Smooth muscle cell (in vitro differentiated cells): ENCODE results near the gene CLEC19A. TPM values are rescaled to one million over a fixed set of nuclear protein-coding genes. Genes with fewer than 3 reads are reported as not detected.

Experiments
- DNase-seq: peaks from one replicate; lab custom pipeline; 2025; ENCODE audit not compliant: unreplicated experiment; lab: John Stamatoyannopoulos, UW
- H2AFZ ChIP-seq: fragments of 200-600 bp; sonication (generic); 2 replicates; pipeline ENCODE4 v1.6.0; 2016; ENCODE audit warnings: antibody characterized with exemption, low read depth, mild to moderate bottlenecking
- H3F3A ChIP-seq: fragments of 200-600 bp; sonication (generic); 2 replicates; pipeline ENCODE4 v1.6.0; 2017; ENCODE audit warnings: antibody characterized with exemption, low read depth
- H3K27ac ChIP-seq: fragments of 200-600 bp; sonication (generic); 2 replicates; pipeline ENCODE4 v1.5.1; 2016; ENCODE audit warnings: low read depth, mild to moderate bottlenecking
- H3K27me3 ChIP-seq: fragments of 200-600 bp; sonication (generic); 2 replicates; pipeline ENCODE4 v1.6.1; 2016; ENCODE audit warnings: low read depth, mild to moderate bottlenecking
- H3K36me3 ChIP-seq: fragments of 200-600 bp; sonication (generic); 2 replicates; pipeline ENCODE4 v1.5.1; 2016; ENCODE audit warnings: low read depth
- H3K4me1 ChIP-seq: fragments of 200-600 bp; sonication (generic); 2 replicates; pipeline ENCODE4 v1.5.1; 2016; ENCODE audit warnings: low read depth
- H3K4me2 ChIP-seq: fragments of 200-600 bp; sonication (generic); 2 replicates; pipeline ENCODE4 v1.6.0; 2016; ENCODE audit warnings: mild to moderate bottlenecking
- H3K4me3 ChIP-seq: fragments of 200-600 bp; sonication (generic); 2 replicates; pipeline ENCODE4 v1.5.1; 2016; ENCODE audit warnings: mild to moderate bottlenecking
- H3K79me2 ChIP-seq: fragments of 200-600 bp; sonication (generic); 2 replicates; pipeline ENCODE4 v1.6.0; 2016; ENCODE audit warnings: low read depth, mild to moderate bottlenecking
- H3K9ac ChIP-seq: fragments of 200-600 bp; sonication (generic); 2 replicates; pipeline ENCODE4 v1.6.0; 2016; ENCODE audit warnings: low read depth
- H3K9me3 ChIP-seq: fragments of 200-600 bp; sonication (generic); replicated peaks from 2 replicates; pipeline ENCODE4 v1.5.1; 2016; ENCODE audit warnings: low read depth
- H4K20me1 ChIP-seq: fragments of 200-600 bp; sonication (generic); 2 replicates; pipeline ENCODE4 v1.6.0; 2016; ENCODE audit warnings: low read depth
- CTCF ChIP-seq: fragments of 200-600 bp; sonication (generic); IDR thresholded peaks from 2 replicates; pipeline ENCODE4 v1.5.1; 2017; ENCODE audit warnings: borderline replicate concordance, mild to moderate bottlenecking, antibody characterized with exemption; ENCODE audit not compliant: insufficient read depth, poor library complexity, severe bottlenecking
- WGBS: methylation state at CpG from one replicate; pipeline ENCODE4 v1.1.7; 2016; ENCODE audit warnings: low lambda C conversion rate; 5-methylcytosine and 5-hydroxymethylcytosine counted together
- polyA plus RNA-seq: library from polyadenylated mRNA; unstranded; fragments of >200 nt; fragmentation: Nextera tagmentation; extraction: Ambion mirVana; gene quantifications from 2 replicates; pipeline ENCODE4 v1.2.1, GENCODE V29; 2016
- total RNA-seq: library from RNA; depleted of rRNA; stranded (reverse); fragments of >200 nt; gene quantifications from 2 replicates; pipeline ENCODE4 v1.2.3, GENCODE V29; 2014

The CLEC19A gene
- not detected in 2 replicates for total RNA-seq
- polyA plus RNA-seq, result not detected in 2 replicates

- Histone ChIP-seq H3K4me1 (peaks cover 23% of the 10 kb centered on the region), H3K36me3 (no peaks in the 10 kb centered on the region), H3K4me3 (no peak within 1 kb of the TSS), H3K9me3 (no peaks in the 10 kb centered on the region), H4K20me1 (no peaks in the 10 kb centered on the region), H3F3A (no peaks in the 10 kb centered on the region), H3K79me2 (no peaks in the 10 kb centered on the region), H3K27me3 (no peaks in the 10 kb centered on the region), H3K4me2 (no peak within 1 kb of the TSS), H3K27ac (no peak within 1 kb of the TSS), H3K9ac (no peak within 1 kb of the TSS), H2AFZ (no peak within 1 kb of the TSS)
- no peak for DNase-seq
- 96% methylated on average over 2 of the region's 2 CpGs for WGBS
- TF ChIP-seq CTCF, result no peak
These were observed at the start of gene CLEC19A for GRCh38 chr16:19285431-19285830. Gene CLEC19A (plus strand): TSS chr16:19285731. CDS start chr16:19285852, 121 bp downstream.

GRCh38 chr16:19235886-19236285 is 49.6 kb upstream of the CLEC19A start:
- Histone ChIP-seq H3K36me3 (no peaks in the 10 kb centered on the region), H3K9me3 (no peaks in the 10 kb centered on the region), H3K4me1 (no peaks in the 10 kb centered on the region), H3K4me3 (no peak overlapping the region), H4K20me1 (no peaks in the 10 kb centered on the region), H3F3A (no peaks in the 10 kb centered on the region), H3K9ac (no peak overlapping the region), H3K27ac (no peak overlapping the region), H3K27me3 (no peaks in the 10 kb centered on the region), H3K4me2 (no peak overlapping the region), H3K79me2 (no peaks in the 10 kb centered on the region), H2AFZ (no peak overlapping the region)
- DNase-seq, result no peak
- TF ChIP-seq CTCF, result no peak
- 99% methylated on average over 4 of the region's 4 CpGs for WGBS

- no peak overlapping the region for H3K27ac ChIP-seq
- no peak overlapping the region for H3K4me2 ChIP-seq
- H3K36me3 ChIP-seq, result no peaks in the 10 kb centered on the region
- no peaks in the 10 kb centered on the region for H3K27me3 ChIP-seq
- no peak overlapping the region for H3K9ac ChIP-seq
- H3K4me1 ChIP-seq, result no peaks in the 10 kb centered on the region
- H3K4me3 ChIP-seq, result no peak overlapping the region
- no peak overlapping the region for H2AFZ ChIP-seq
- DNase-seq, result no peak
- H3K79me2 ChIP-seq, result no peaks in the 10 kb centered on the region
- no peaks in the 10 kb centered on the region for H3K9me3 ChIP-seq
- H3F3A ChIP-seq, result no peaks in the 10 kb centered on the region
- no peaks in the 10 kb centered on the region for H4K20me1 ChIP-seq
- no peak for TF ChIP-seq CTCF
- 88% methylated on average over 4 of the region's 4 CpGs for WGBS
These were observed 48.8 kb upstream of the CLEC19A start for GRCh38 chr16:19236561-19237209.

- no peak overlapping the region for H3K27ac ChIP-seq
- no peak for TF ChIP-seq CTCF
- DNase-seq, result no peak
- WGBS, result 94% methylated on average over 4 of the region's 4 CpGs
- no peaks in the 10 kb centered on the region for H3K4me1 ChIP-seq
- H3K27me3 ChIP-seq, result no peaks in the 10 kb centered on the region
- no peak overlapping the region for H3K4me3 ChIP-seq
- no peaks in the 10 kb centered on the region for H3K36me3 ChIP-seq
- H3K4me2 ChIP-seq, result no peak overlapping the region
- H3K9me3 ChIP-seq, result no peaks in the 10 kb centered on the region
- no peak overlapping the region for H2AFZ ChIP-seq
- no peaks in the 10 kb centered on the region for H3K79me2 ChIP-seq
- H3K9ac ChIP-seq, result no peak overlapping the region
- H4K20me1 ChIP-seq, result no peaks in the 10 kb centered on the region
- no peaks in the 10 kb centered on the region for H3F3A ChIP-seq
These were observed 47.1 kb upstream of the CLEC19A start for GRCh38 chr16:19238406-19238805.
